WTC11 (cell line): ENCODE data around the gene FAN1. TPM values are rescaled to one million over a fixed set of nuclear protein-coding genes. Genes with fewer than 3 reads are reported as not detected.

Experiments
- ATAC-seq: fragments of 200-7000 bp; cut with Tn5 transposase; 2 replicates; pipeline ENCODE4 v1.10.0; 2021; ENCODE audit warnings: mild to moderate bottlenecking, moderate library complexity
- CTCF ChIA-PET: fragments of 300-600 bp; sonication (Branson Sonifier 250); formaldehyde crosslinking; loops from one replicate; lab custom pipeline; 2021; ENCODE audit warnings: antibody characterized with exemption; lab: Charles Lee
- POLR2A ChIA-PET: fragments of 350-600 bp; sonication (Branson Sonifier 250); formaldehyde crosslinking; loops from one replicate; lab custom pipeline; 2021; ENCODE audit warnings: antibody characterized with exemption; lab: Charles Lee
- DNase-seq: peaks from one replicate; pipeline ENCODE4 v3.0.0; 2021; ENCODE audit warnings: low spot score
- H3K27ac Mint-ChIP-seq: 2 replicates; pipeline ENCODE4 v1.8.0; 2021; ENCODE audit warnings: mixed read lengths
- H3K27me3 Mint-ChIP-seq: 2 replicates; pipeline ENCODE4 v1.8.0; 2021; ENCODE audit warnings: low read depth, mild to moderate bottlenecking, moderate library complexity, mixed read lengths
- H3K36me3 Mint-ChIP-seq: 2 replicates; pipeline ENCODE4 v1.8.0; 2021; ENCODE audit warnings: mixed read lengths
- H3K4me1 Mint-ChIP-seq: 2 replicates; pipeline ENCODE4 v1.8.0; 2022; ENCODE audit warnings: mixed read lengths
- H3K4me3 Mint-ChIP-seq: 2 replicates; pipeline ENCODE4 v1.8.0; 2021; ENCODE audit warnings: mild to moderate bottlenecking, moderate library complexity, mixed read lengths
- H3K9me3 Mint-ChIP-seq: 2 replicates; pipeline ENCODE4 v1.8.0; 2021; ENCODE audit warnings: mixed read lengths
- ATF1 ChIP-seq: sonication (generic); formaldehyde crosslinking; IDR thresholded peaks from 2 replicates; pipeline ENCODE4 v1.8.1; 2023; ENCODE audit warnings: mild to moderate bottlenecking, moderate library complexity, missing genetic modification reagents
- ATF2 ChIP-seq: sonication (generic); formaldehyde crosslinking; IDR thresholded peaks from 2 replicates; pipeline ENCODE4 v1.8.1; 2022; ENCODE audit warnings: low read depth, missing genetic modification reagents, borderline replicate concordance
- ATF6 ChIP-seq: sonication (generic); formaldehyde crosslinking; IDR thresholded peaks from 2 replicates; pipeline ENCODE4 v1.8.1; 2023; ENCODE audit warnings: mild to moderate bottlenecking, missing genetic modification reagents
- CDX4 ChIP-seq: fragments of 250-450 bp; sonication (Bioruptor Pico); IDR thresholded peaks from 2 replicates; pipeline ENCODE4 v1.9.0; 2021; ENCODE audit warnings: moderate library complexity, mild to moderate bottlenecking, inconsistent platforms, borderline replicate concordance
- CREM ChIP-seq: sonication (generic); formaldehyde crosslinking; IDR thresholded peaks from 2 replicates; pipeline ENCODE4 v1.8.1; 2022; ENCODE audit warnings: mild to moderate bottlenecking, missing genetic modification reagents, moderate library complexity
- E2F5 ChIP-seq: sonication (generic); formaldehyde crosslinking; IDR thresholded peaks from 2 replicates; pipeline ENCODE4 v1.8.1; 2022; ENCODE audit warnings: mild to moderate bottlenecking, moderate library complexity, missing genetic modification reagents
- ELF4 ChIP-seq: sonication (generic); formaldehyde crosslinking; IDR thresholded peaks from 2 replicates; pipeline ENCODE4 v1.8.1; 2022; ENCODE audit warnings: low read depth, mild to moderate bottlenecking, moderate library complexity, missing genetic modification reagents
- ESRRA ChIP-seq: sonication (generic); formaldehyde crosslinking; IDR thresholded peaks from 2 replicates; pipeline ENCODE4 v1.8.1; 2022; ENCODE audit warnings: mild to moderate bottlenecking, missing genetic modification reagents, borderline replicate concordance
- FOXP4 ChIP-seq: sonication (generic); formaldehyde crosslinking; IDR thresholded peaks from 2 replicates; pipeline ENCODE4 v1.8.0; 2022; ENCODE audit warnings: mild to moderate bottlenecking, missing genetic modification reagents
- GTF2I ChIP-seq: fragments of 250-450 bp; sonication (Bioruptor Pico); conservative IDR thresholded peaks from 2 replicates; pipeline ENCODE4 v1.4.0; 2021; ENCODE audit warnings: mild to moderate bottlenecking
- IRF2 ChIP-seq: sonication (generic); formaldehyde crosslinking; IDR thresholded peaks from 2 replicates; pipeline ENCODE4 v1.8.0; 2022; ENCODE audit warnings: low read depth, missing genetic modification reagents, borderline replicate concordance
- MAX ChIP-seq: sonication (generic); formaldehyde crosslinking; IDR thresholded peaks from 2 replicates; pipeline ENCODE4 v1.8.0; 2022; ENCODE audit warnings: mild to moderate bottlenecking, missing genetic modification reagents
- MYBL2 ChIP-seq: sonication (generic); formaldehyde crosslinking; IDR thresholded peaks from 2 replicates; pipeline ENCODE4 v1.8.1; 2023; ENCODE audit warnings: mild to moderate bottlenecking, moderate library complexity, missing genetic modification reagents
- NFATC4 ChIP-seq: fragments of 250-450 bp; sonication (Bioruptor Pico); IDR thresholded peaks from 2 replicates; pipeline ENCODE4 v1.9.0; 2021; ENCODE audit warnings: mild to moderate bottlenecking
- NFYB ChIP-seq: sonication (generic); formaldehyde crosslinking; conservative IDR thresholded peaks from 2 replicates; pipeline ENCODE4 v1.8.0; 2022; ENCODE audit warnings: low read depth, missing genetic modification reagents
- NR2C2 ChIP-seq: sonication (generic); formaldehyde crosslinking; IDR thresholded peaks from 2 replicates; pipeline ENCODE4 v1.8.0; 2022; ENCODE audit warnings: mild to moderate bottlenecking, missing genetic modification reagents
- NR3C1 ChIP-seq: sonication (generic); formaldehyde crosslinking; conservative IDR thresholded peaks from 2 replicates; pipeline ENCODE4 v1.8.1; 2023; ENCODE audit warnings: low read depth, mild to moderate bottlenecking, missing genetic modification reagents
- PRRX2 ChIP-seq: fragments of 250-450 bp; sonication (Bioruptor Pico); IDR thresholded peaks from 2 replicates; pipeline ENCODE4 v1.8.0; 2021; ENCODE audit warnings: mild to moderate bottlenecking
- SMAD3 ChIP-seq: sonication (generic); formaldehyde crosslinking; IDR thresholded peaks from 2 replicates; pipeline ENCODE4 v1.8.0; 2022; ENCODE audit warnings: missing genetic modification reagents, mild to moderate bottlenecking, borderline replicate concordance
- TCF7 ChIP-seq: sonication (generic); formaldehyde crosslinking; IDR thresholded peaks from 2 replicates; pipeline ENCODE4 v1.8.0; 2022; ENCODE audit warnings: mild to moderate bottlenecking, low read depth, missing genetic modification reagents, moderate library complexity
- TEAD1 ChIP-seq: sonication (generic); formaldehyde crosslinking; IDR thresholded peaks from 2 replicates; pipeline ENCODE4 v1.8.0; 2022; ENCODE audit warnings: mild to moderate bottlenecking, missing genetic modification reagents
- ZNF138 ChIP-seq: sonication (generic); formaldehyde crosslinking; conservative IDR thresholded peaks from 2 replicates; pipeline ENCODE4 v1.8.1; 2022; ENCODE audit warnings: mild to moderate bottlenecking, moderate library complexity, missing genetic modification reagents
- ZNF219 ChIP-seq: sonication (generic); formaldehyde crosslinking; IDR thresholded peaks from 2 replicates; pipeline ENCODE4 v1.8.0; 2023; ENCODE audit warnings: missing genetic modification reagents, mild to moderate bottlenecking, borderline replicate concordance
- ZNF317 ChIP-seq: sonication (generic); formaldehyde crosslinking; IDR thresholded peaks from 2 replicates; pipeline ENCODE4 v1.8.1; 2023; ENCODE audit warnings: low read depth, mild to moderate bottlenecking, moderate library complexity, missing genetic modification reagents, borderline replicate concordance
- ZNF396 ChIP-seq: fragments of 250-450 bp; sonication (Bioruptor Pico); IDR thresholded peaks from 2 replicates; pipeline ENCODE4 v1.8.0; 2021; ENCODE audit warnings: mild to moderate bottlenecking, moderate library complexity, borderline replicate concordance
- ZNF671 ChIP-seq: fragments of 250-450 bp; sonication (Bioruptor Pico); IDR thresholded peaks from 2 replicates; pipeline ENCODE4 v1.8.0; 2021; ENCODE audit warnings: mild to moderate bottlenecking
- total RNA-seq: library from RNA; stranded (reverse); gene quantifications from 3 replicates; pipeline ENCODE4 v1.2.3, GENCODE V29; 2021
- TF ChIP-seq, protein P1 (sequence below): sonication (generic); formaldehyde crosslinking; IDR thresholded peaks from 2 replicates; pipeline ENCODE4 v1.8.1; 2023; ENCODE audit warnings: mild to moderate bottlenecking, missing genetic modification reagents, moderate library complexity
- TF ChIP-seq, protein P2 (sequence below): fragments of 250-450 bp; sonication (Bioruptor Pico); IDR thresholded peaks from 2 replicates; pipeline ENCODE4 v1.9.0; 2021; ENCODE audit warnings: mild to moderate bottlenecking

FAN1 gene
- total RNA-seq, 1 experiment from 2014 or later, result 22.8 TPM

DNA sequence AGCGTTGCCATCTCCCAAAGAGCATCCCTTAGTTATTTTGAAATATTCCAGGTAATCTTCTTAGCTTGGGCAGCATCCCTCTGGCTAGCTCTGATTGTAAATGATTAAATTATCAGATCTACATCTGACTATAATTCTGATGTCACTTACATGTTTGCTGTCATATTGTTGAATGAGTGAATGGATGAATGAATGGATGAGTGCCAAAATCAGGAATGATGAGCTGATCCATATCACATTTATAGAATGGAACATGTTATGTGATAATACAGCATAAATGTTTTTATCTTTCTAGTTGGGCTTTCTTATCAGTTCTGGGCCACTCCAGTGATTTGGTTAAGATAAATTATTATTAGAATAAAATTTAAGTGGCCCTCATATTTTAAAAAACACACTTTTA, 14.0 kb downstream of the FAN1 start:
- no peak overlapping the region for H3K27ac Mint-ChIP-seq
- H3K4me1 Mint-ChIP-seq, result peaks cover 23% of the 10 kb centered on the region
- ATAC-seq, result no peak
- POLR2A ChIA-PET, result no interaction called here
- TF ChIP-seq SMAD3 (CRISPR knock-in tag) (no peak), TEAD1 (CRISPR knock-in tag) (no peak), ZNF219 (no peak), E2F5 (CRISPR knock-in tag) (no peak), ATF6 (no peak), NFATC4 (CRISPR knock-in tag) (no peak), ELF4 (no peak), NFYB (no peak), ZNF317 (CRISPR knock-in tag) (no peak), TCF7 (CRISPR knock-in tag) (no peak), NR2C2 (CRISPR knock-in tag) (no peak), ATF1 (CRISPR knock-in tag) (no peak), ESRRA (CRISPR knock-in tag) (no peak), MYBL2 (CRISPR knock-in tag) (no peak), NR3C1 (CRISPR knock-in tag) (no peak), MAX (CRISPR knock-in tag) (no peak), GTF2I (CRISPR knock-in tag) (no peak), IRF2 (CRISPR knock-in tag) (no peak)
- TF ChIP-seq, protein P1, sequence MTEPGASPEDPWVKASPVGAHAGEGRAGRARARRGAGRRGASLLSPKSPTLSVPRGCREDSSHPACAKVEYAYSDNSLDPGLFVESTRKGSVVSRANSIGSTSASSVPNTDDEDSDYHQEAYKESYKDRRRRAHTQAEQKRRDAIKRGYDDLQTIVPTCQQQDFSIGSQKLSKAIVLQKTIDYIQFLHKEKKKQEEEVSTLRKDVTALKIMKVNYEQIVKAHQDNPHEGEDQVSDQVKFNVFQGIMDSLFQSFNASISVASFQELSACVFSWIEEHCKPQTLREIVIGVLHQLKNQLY, result no peak
- TF ChIP-seq, protein P2, sequence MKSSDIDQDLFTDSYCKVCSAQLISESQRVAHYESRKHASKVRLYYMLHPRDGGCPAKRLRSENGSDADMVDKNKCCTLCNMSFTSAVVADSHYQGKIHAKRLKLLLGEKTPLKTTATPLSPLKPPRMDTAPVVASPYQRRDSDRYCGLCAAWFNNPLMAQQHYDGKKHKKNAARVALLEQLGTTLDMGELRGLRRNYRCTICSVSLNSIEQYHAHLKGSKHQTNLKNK, result no peak
- CTCF ChIA-PET, result interaction anchor here (1.6 kb wide), 2 partner anchors 15 to 211 kb away, joined by 5 to 9 read pairs; no protein-coding TSS in a partner anchor
- H3K27me3 Mint-ChIP-seq, result no peaks in the 10 kb centered on the region
- H3K4me3 Mint-ChIP-seq, result no peak overlapping the region
- DNase-seq, result no peak
- peaks cover 48% of the 10 kb centered on the region for H3K36me3 Mint-ChIP-seq
- no peaks in the 10 kb centered on the region for H3K9me3 Mint-ChIP-seq

DNA sequence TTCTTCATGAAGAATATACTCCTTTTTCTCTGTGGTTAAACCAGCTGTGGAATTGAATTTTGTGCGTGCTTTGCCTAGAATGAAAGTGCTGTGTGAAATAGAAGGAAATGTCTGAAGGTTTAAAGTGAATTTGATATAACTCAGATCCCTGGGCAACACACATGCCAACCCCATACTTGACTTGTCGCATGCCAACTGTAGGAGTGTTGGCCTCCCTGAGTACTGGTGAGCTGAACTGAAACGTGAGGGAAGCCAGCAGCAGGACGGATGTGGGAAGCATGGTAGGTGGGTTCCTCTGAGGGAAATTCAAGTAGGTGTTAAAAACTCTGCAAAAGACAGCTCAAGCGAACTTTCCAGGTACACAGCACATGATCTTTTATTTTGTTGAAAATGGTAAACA, 14.7 kb downstream of the FAN1 start:
- ChIA-PET POLR2A (no interaction called here), CTCF (interaction anchor here (1.6 kb wide), 1 partner anchor 15 kb away, joined by 5 read pairs; no protein-coding TSS in a partner anchor)
- H3K4me1 Mint-ChIP-seq, result peaks cover 30% of the 10 kb centered on the region
- DNase-seq, result no peak
- H3K27ac Mint-ChIP-seq, result no peak overlapping the region
- H3K36me3 Mint-ChIP-seq, result peaks cover 49% of the 10 kb centered on the region
- H3K9me3 Mint-ChIP-seq, result no peaks in the 10 kb centered on the region
- ATAC-seq, result no peak
- H3K27me3 Mint-ChIP-seq, result no peaks in the 10 kb centered on the region
- H3K4me3 Mint-ChIP-seq, result no peak overlapping the region
- TF ChIP-seq CREM (CRISPR knock-in tag) (no peak), PRRX2 (CRISPR knock-in tag) (no peak), ATF2 (CRISPR knock-in tag) (no peak), FOXP4 (CRISPR knock-in tag) (no peak), CDX4 (CRISPR knock-in tag) (no peak), TEAD1 (CRISPR knock-in tag) (no peak), ZNF671 (CRISPR knock-in tag) (no peak), ZNF396 (CRISPR knock-in tag) (no peak), ZNF138 (no peak)
- TF ChIP-seq, protein P1, result no peak
